Tibial artery (tissue), 4 donors: ENCODE measurements around the gene SNX25.
A peak's percentile ranks its signal among the peaks of the same experiment; 100 is the strongest.
"Not testable (repeated sequence)": the region's sequence is repeated elsewhere in the genome, so short reads cannot be mapped to it uniquely, and the experiment has no call there.

Source experiments
- DNase-seq, 2 donors: peaks; one replicate each; pipeline ENCODE4 v3.0.0-alpha.2; 2019
- H3K27ac ChIP-seq, 2 donors: fragments of 200-600 bp; sonication (generic) in 1 of 2; 1 replicate in 1 of 2; 2 replicates in 1 of 2; pipeline ENCODE4 v1.5.1; 2018 to 2019; ENCODE audit warnings: mild to moderate bottlenecking in 1 of 2
- H3K27me3 ChIP-seq, 2 donors: fragments of 200-600 bp; sonication (generic) in 1 of 2; one replicate each; pipeline versions ENCODE4 v1.5.1 to v1.6.0; 2016 to 2019
- H3K36me3 ChIP-seq, 3 donors: fragments of 200-600 bp; sonication (generic) in 2 of 3; one replicate each; pipeline ENCODE4 v1.5.1; 2016 to 2019; ENCODE audit warnings: mild to moderate bottlenecking in 2 of 3
- H3K4me1 ChIP-seq, 4 donors: fragments of 200-600 bp; sonication (generic) in 2 of 4; 1 replicate in 3 of 4; 2 replicates in 1 of 4; pipeline ENCODE4 v1.5.1; 2016 to 2019
- H3K4me3 ChIP-seq, 2 donors: fragments of 200-600 bp; sonication (generic) in 1 of 2; 1 replicate in 1 of 2; 2 replicates in 1 of 2; pipeline ENCODE4 v1.5.1; 2018 to 2019; ENCODE audit warnings: mild to moderate bottlenecking in 2 of 2
- H3K9me3 ChIP-seq, 3 donors: fragments of 200-600 bp; sonication (generic) in 1 of 3; one replicate each; pipeline ENCODE4 v1.5.1; 2016 to 2019
- CTCF ChIP-seq, 2 experiments: fragments of 200-600 bp in 1 of 2; fragments of 450-650 bp in 1 of 2; IDR thresholded peaks; one replicate each; pipeline ENCODE4 v1.5.1; 2017 to 2019; ENCODE audit warnings: antibody characterized with exemption in 2 of 2, mild to moderate bottlenecking in 1 of 2, moderate library complexity in 1 of 2
- intact Hi-C: fragments of 100-400 bp; cut with DNase I; formaldehyde crosslinking; loops from one replicate; pipeline ENCODE4 v1.15.0; 2023; ENCODE audit warnings: low total_unique reads

Gene SNX25

DNA sequence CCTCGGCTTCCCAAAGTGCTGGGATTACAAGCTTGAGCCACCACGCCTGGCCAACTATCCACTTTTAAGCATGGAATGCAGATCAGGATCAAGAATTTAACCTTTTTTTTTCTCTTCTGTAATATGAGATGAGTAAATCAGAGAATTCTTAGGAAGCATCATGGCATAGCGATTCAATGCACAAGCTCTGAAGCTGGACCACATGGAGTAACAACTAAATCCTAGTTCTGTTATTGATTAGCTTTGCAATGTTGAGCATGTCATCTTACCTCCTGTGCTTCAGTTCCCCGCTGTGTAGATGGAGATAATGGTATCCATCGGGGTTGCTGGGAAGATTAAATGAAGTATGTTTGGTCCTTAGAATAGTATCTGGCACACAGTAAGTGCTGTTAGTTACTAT, 1.9 kb upstream of the SNX25 start:
- Histone ChIP-seq H3K9me3 (no peaks in the 10 kb centered on the region), H3K4me3 (no peak overlapping the region), H3K27ac (no peak overlapping the region), H3K4me1 (peaks cover 0 to 43% (median 15%) of the 10 kb centered on the region in 4 donors), H3K27me3 (no peaks in the 10 kb centered on the region), H3K36me3 (no peaks in the 10 kb centered on the region)
- no peak for TF ChIP-seq CTCF (IDR thresholded peaks at IDR 0.05)
- DNase-seq, result no peak
- intact Hi-C loops, result loop anchor here (10.0 kb wide), 2 partner anchors 257 to 387 kb away; no protein-coding TSS in a partner anchor

DNA sequence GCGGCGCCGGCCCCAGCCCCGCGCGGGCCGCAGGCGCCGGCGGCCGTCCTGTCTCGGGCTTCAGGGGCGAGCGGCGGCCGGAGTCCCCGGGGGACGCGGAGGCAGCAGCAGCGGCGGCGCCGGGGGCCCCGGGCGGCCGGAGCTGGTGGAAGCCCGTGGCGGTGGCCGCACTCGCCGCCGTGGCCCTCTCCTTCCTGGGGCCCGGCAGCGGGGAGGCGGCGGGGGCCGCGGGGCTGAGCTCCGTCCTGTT, 379 bp downstream of the SNX25 start:
- Histone ChIP-seq H3K4me1 (peaks cover 0 to 43% (median 5%) of the 10 kb centered on the region in 4 donors), H3K27ac (peak overlapping the region; percentile 85 to 99), H3K4me3 (peak overlapping the region; percentile 85 to 97)
- not testable (repeated sequence) for H3K9me3 ChIP-seq, H3K36me3 ChIP-seq, H3K27me3 ChIP-seq, DNase-seq
- intact Hi-C loops, result loop anchor here (10.0 kb wide), 2 partner anchors 255 to 385 kb away; no protein-coding TSS in a partner anchor

DNA sequence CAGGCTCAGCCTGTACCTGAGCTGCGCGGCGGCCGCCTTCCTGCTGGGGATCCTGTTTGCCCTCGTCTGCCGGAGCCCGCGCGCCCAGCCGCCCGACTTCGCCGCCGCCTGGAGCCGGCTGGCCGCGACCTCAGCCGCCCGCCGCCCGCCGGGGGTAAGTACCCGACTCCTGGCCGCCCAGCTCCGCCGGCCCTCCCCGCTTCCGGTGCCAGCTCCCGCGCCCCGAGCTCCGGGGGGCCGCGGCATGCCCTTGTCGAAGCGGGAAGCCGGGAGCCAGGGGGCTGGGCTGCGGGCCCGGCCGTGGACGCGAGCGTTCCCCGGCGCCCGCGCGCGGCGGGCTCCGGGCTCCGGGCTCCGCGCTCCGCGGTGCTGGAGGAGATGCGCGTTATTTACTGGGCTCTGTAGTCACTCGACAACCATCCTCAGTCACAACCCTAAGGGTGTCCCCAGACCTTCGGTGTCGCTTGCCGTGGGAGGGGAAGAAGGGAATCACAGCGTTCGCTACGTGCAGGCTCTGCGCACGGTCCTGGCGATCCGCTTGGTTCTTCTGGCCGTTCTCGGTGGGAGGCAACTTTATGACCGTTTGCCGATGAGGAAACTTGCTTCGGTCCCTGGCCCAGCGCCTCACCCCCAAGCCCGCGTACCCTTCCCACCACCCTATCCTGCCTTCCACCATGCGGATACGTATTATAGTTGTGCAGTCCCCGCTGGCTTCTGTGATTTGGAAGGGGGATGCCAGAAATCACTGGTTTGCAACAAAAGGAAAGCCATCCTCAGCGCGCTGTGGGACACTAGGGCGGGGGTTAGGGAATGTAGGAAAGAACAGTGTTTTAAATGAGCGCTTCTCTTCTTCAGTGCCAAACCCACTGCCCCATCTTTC, 944 bp downstream of the SNX25 start:
- peaks cover 0 to 43% (median 3%) of the 10 kb centered on the region in 4 donors for H3K4me1 ChIP-seq
- no peaks in the 10 kb centered on the region for H3K9me3 ChIP-seq
- peak overlapping the region; percentile 85 to 99 for H3K27ac ChIP-seq
- H3K4me3 ChIP-seq, result peak overlapping the region; percentile 85 to 97
- no peaks in the 10 kb centered on the region for H3K36me3 ChIP-seq
- no peak for TF ChIP-seq CTCF (IDR thresholded peaks at IDR 0.05)
- no peaks in the 10 kb centered on the region for H3K27me3 ChIP-seq
- intact Hi-C loops, result no loop called here
- peak; percentile 54 to 85 for DNase-seq

DNA sequence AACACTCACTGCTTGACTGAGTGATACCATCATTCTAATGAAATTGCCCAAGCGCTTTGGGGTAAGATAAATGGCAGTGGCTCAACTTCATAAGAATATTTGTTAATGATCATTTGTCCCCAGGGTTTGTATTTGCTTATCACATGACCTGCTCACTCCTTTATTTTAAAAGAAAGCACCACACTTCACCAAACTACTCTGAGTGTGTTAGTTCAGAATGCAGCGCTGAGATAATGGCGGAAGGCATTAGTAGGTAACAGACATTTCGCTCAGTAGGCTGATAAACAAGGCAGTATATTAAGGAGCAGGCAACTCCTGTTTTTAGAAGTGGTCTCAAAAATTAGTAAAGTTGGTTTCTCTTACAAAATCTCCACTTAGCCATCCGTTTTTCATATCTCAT, 1.6 kb downstream of the SNX25 start:
- TF ChIP-seq CTCF (IDR thresholded peaks at IDR 0.05), result no peak
- no peaks in the 10 kb centered on the region for H3K36me3 ChIP-seq
- H3K4me1 ChIP-seq, result peaks cover 0 to 47% (median 3%) of the 10 kb centered on the region in 4 donors
- H3K27me3 ChIP-seq, result no peaks in the 10 kb centered on the region
- H3K27ac ChIP-seq, result peak overlapping the region; percentile 85 to 99
- peak overlapping the region; percentile 85 to 97 for H3K4me3 ChIP-seq
- H3K9me3 ChIP-seq, result no peaks in the 10 kb centered on the region
- DNase-seq, result no peak
- intact Hi-C loops, result no loop called here

DNA sequence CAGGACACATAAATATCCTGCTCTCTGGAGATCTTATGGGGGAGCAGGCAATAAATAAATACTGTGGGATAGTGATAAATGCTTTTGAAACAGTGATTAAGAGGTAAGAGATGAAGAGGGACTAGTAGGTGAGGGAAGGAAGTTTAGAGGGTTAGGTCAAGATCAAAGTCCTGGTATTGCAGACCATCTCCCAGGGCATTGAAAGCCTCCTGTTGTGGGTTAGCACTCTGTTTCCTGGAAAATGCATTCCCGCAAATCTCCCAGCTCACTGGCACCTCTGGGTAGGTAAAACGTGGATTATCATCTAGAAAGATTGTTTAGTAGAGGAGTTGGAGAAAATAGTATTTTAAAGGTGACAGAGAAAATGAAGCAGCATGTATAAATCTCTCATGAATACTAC, 2.2 kb downstream of the SNX25 start:
- no peak for TF ChIP-seq CTCF (IDR thresholded peaks at IDR 0.05)
- Histone ChIP-seq H3K27ac (peak overlapping the region in 1 of 2 donors; percentile 85), H3K27me3 (no peaks in the 10 kb centered on the region), H3K4me1 (peaks cover 0 to 50% (median 3%) of the 10 kb centered on the region in 4 donors), H3K36me3 (no peaks in the 10 kb centered on the region), H3K4me3 (peak overlapping the region in 1 of 2 donors; percentile 85), H3K9me3 (no peaks in the 10 kb centered on the region)
- DNase-seq, result no peak
- intact Hi-C loops, result no loop called here

- H3K9me3 ChIP-seq, result no peaks in the 10 kb centered on the region
- intact Hi-C loops, result no loop called here
- no peak overlapping the region for H3K27ac ChIP-seq
Measured at GRCh38 chr4:185212581-185212980, 3.2 kb downstream of the SNX25 start.

More at GRCh38 chr4:185212581-185212980, 3.2 kb downstream of the SNX25 start:
- Histone ChIP-seq H3K36me3 (no peaks in the 10 kb centered on the region), H3K4me3 (no peak overlapping the region), H3K27me3 (no peaks in the 10 kb centered on the region), H3K4me1 (peaks cover 0 to 60% (median 5%) of the 10 kb centered on the region in 4 donors)
- TF ChIP-seq CTCF (IDR thresholded peaks at IDR 0.05), result no peak
- DNase-seq, result no peak
